ENCODE results near the gene TCN2. TPM values are rescaled to one million over a fixed set of nuclear protein-coding genes. Genes with fewer than 3 reads are reported as not detected.

The TCN2 gene
- total and polyA plus RNA-seq, 9 of the 15 experiments (the other 6 are each of a cell fraction or from before 2014, with no cell fraction given), result 0.88 to 5.4 (median 1.7) TPM

DNA sequence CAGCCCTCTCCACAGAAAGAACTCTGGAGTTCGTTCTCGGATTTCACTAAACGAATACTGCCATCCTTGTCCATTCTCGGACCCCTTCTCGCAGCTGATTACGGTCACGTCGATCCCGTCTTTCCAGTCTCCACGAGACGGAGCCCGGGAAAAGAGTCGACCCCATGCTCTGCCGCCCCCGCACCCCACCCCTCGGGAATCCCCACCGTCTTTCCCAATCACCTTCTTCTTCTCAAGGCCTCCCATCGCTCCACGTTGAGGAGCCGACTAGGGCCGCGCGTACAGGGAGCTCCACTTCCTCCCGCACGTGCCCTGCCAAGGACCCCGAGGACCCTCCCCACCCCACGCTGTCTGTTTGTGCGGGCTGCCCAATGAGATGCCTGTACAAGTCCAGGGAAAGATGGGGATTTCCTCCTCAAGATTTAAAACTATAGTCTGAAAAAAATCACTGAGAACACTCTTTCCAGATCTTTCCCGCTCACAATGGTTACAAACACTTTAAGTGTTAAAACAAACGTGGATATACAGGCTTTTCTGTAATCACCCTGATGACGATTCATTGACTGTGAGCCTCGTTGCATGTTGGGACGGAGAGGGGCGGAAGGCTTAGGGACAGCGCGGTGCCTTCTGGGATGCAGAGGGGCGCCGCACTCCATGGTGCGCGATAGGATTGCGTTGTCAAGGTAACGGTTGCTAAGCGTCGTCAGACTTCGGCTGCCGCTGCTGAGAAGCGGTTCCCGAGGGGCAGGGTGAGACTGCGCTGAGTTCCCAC lies 15.2 kb upstream of the TCN2 start, which contains the start of gene PES1 (continued):
- TF ChIP-seq SMARCB1 (IDR thresholded peaks at IDR 0.05; ENCODE audit: insufficient read length, low read depth) (no peak), U2AF2 (optimal IDR thresholded peaks at IDR 0.05; ENCODE audit: low read depth, low read length) (no peak), PHF21A (IDR thresholded peaks at IDR 0.05; ENCODE audit: borderline replicate concordance, low read depth) (no peak), FOXP1 (CRISPR knock-in tag; IDR thresholded peaks at IDR 0.05) (no peak), ZNF174 (CRISPR knock-in tag; IDR thresholded peaks at IDR 0.05) (no peak), ZNF41 (CRISPR knock-in tag; conservative IDR thresholded peaks at IDR 0.05) (no peak), ARHGAP35 (IDR thresholded peaks at IDR 0.05; ENCODE audit: partially characterized antibody) (no peak), ZNF780A (CRISPR knock-in tag; IDR thresholded peaks at IDR 0.05) (no peak), ESRRB (CRISPR knock-in tag; IDR thresholded peaks at IDR 0.05; ENCODE audit: borderline replicate concordance) (no peak), DDX20 (tag; IDR thresholded peaks at IDR 0.05; ENCODE audit: low read depth) (no peak), RFX5 (IDR thresholded peaks at IDR 0.05; ENCODE audit: low read depth, low read length) (no peak), XRCC4 (IDR thresholded peaks at IDR 0.05; ENCODE audit: extremely low read depth, insufficient read depth, insufficient read length) (no peak), MEF2A (IDR thresholded peaks at IDR 0.05; ENCODE audit: control insufficient read depth, low read depth, low read length) (no peak), RHOXF2B (CRISPR knock-in tag; conservative IDR thresholded peaks at IDR 0.05) (no peak), SAFB (IDR thresholded peaks at IDR 0.05; ENCODE audit: borderline replicate concordance, low read depth, low read length) (no peak)
- TF ChIP-seq, protein P1, sequence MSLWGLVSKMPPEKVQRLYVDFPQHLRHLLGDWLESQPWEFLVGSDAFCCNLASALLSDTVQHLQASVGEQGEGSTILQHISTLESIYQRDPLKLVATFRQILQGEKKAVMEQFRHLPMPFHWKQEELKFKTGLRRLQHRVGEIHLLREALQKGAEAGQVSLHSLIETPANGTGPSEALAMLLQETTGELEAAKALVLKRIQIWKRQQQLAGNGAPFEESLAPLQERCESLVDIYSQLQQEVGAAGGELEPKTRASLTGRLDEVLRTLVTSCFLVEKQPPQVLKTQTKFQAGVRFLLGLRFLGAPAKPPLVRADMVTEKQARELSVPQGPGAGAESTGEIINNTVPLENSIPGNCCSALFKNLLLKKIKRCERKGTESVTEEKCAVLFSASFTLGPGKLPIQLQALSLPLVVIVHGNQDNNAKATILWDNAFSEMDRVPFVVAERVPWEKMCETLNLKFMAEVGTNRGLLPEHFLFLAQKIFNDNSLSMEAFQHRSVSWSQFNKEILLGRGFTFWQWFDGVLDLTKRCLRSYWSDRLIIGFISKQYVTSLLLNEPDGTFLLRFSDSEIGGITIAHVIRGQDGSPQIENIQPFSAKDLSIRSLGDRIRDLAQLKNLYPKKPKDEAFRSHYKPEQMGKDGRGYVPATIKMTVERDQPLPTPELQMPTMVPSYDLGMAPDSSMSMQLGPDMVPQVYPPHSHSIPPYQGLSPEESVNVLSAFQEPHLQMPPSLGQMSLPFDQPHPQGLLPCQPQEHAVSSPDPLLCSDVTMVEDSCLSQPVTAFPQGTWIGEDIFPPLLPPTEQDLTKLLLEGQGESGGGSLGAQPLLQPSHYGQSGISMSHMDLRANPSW (CRISPR knock-in tag; IDR thresholded peaks at IDR 0.05), result no peak
- TF ChIP-seq, protein P2, sequence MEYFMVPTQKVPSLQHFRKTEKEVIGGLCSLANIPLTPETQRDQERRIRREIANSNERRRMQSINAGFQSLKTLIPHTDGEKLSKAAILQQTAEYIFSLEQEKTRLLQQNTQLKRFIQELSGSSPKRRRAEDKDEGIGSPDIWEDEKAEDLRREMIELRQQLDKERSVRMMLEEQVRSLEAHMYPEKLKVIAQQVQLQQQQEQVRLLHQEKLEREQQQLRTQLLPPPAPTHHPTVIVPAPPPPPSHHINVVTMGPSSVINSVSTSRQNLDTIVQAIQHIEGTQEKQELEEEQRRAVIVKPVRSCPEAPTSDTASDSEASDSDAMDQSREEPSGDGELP (CRISPR knock-in tag; IDR thresholded peaks at IDR 0.05; ENCODE audit: borderline replicate concordance), result peak; percentile 53; the same call in 1 of the 2 replicates
- TF ChIP-seq, protein P3, sequence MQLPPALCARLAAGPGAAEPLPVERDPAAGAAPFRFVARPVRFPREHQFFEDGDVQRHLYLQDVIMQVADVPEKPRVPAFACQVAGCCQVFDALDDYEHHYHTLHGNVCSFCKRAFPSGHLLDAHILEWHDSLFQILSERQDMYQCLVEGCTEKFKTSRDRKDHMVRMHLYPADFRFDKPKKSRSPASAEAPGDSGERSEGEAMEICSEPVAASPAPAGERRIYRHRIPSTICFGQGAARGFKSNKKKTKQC (CRISPR knock-in tag; IDR thresholded peaks at IDR 0.05), result no peak
- TF ChIP-seq, protein P4, sequence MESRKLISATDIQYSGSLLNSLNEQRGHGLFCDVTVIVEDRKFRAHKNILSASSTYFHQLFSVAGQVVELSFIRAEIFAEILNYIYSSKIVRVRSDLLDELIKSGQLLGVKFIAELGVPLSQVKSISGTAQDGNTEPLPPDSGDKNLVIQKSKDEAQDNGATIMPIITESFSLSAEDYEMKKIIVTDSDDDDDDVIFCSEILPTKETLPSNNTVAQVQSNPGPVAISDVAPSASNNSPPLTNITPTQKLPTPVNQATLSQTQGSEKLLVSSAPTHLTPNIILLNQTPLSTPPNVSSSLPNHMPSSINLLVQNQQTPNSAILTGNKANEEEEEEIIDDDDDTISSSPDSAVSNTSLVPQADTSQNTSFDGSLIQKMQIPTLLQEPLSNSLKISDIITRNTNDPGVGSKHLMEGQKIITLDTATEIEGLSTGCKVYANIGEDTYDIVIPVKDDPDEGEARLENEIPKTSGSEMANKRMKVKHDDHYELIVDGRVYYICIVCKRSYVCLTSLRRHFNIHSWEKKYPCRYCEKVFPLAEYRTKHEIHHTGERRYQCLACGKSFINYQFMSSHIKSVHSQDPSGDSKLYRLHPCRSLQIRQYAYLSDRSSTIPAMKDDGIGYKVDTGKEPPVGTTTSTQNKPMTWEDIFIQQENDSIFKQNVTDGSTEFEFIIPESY (CRISPR knock-in tag; IDR thresholded peaks at IDR 0.05), result no peak
- TF ChIP-seq, protein P5, sequence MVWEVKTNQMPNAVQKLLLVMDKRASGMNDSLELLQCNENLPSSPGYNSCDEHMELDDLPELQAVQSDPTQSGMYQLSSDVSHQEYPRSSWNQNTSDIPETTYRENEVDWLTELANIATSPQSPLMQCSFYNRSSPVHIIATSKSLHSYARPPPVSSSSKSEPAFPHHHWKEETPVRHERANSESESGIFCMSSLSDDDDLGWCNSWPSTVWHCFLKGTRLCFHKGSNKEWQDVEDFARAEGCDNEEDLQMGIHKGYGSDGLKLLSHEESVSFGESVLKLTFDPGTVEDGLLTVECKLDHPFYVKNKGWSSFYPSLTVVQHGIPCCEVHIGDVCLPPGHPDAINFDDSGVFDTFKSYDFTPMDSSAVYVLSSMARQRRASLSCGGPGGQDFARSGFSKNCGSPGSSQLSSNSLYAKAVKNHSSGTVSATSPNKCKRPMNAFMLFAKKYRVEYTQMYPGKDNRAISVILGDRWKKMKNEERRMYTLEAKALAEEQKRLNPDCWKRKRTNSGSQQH (CRISPR knock-in tag; IDR thresholded peaks at IDR 0.05), result no peak

Data from K562 (cell line).